GM21717 (cell line): ENCODE data around the gene DENND2C.
"Not testable (repeated sequence)": the region's sequence is repeated elsewhere in the genome, so short reads cannot be mapped to it uniquely, and the experiment has no call there.

ENCODE experiments used
- ATAC-seq: cut with Tn5 transposase; IDR thresholded peaks from one replicate; pipeline ENCODE4 v1.9.1; 2021; ENCODE audit warnings: mild to moderate bottlenecking, moderate library complexity; ENCODE audit not compliant: unreplicated experiment

DENND2C gene

GRCh38 chr1:114610546-114611245 lies 59.2 kb downstream of the DENND2C start:
- ATAC-seq, result no peak

GRCh38 chr1:114609826-114610225 lies 60.0 kb downstream of the DENND2C start:
- no peak for ATAC-seq

- no peak for ATAC-seq
These were observed 60.8 kb downstream of the DENND2C start for GRCh38 chr1:114609026-114609425.

- no peak for ATAC-seq
These were observed 62.6 kb downstream of the DENND2C start for GRCh38 chr1:114607223-114607622.

GRCh38 chr1:114597949-114598348 lies 71.9 kb downstream of the DENND2C start:
- ATAC-seq, result no peak

GRCh38 chr1:114595602-114596001 lies 74.2 kb downstream of the DENND2C start:
- no peak for ATAC-seq

GRCh38 chr1:114594046-114594445 lies 75.8 kb downstream of the DENND2C start:
- ATAC-seq, result no peak

- ATAC-seq, result no peak
These were observed 80.7 kb downstream of the DENND2C start for GRCh38 chr1:114589122-114589521.

GRCh38 chr1:114588196-114588689 lies 81.6 kb downstream of the DENND2C start:
- ATAC-seq, result no peak

GRCh38 chr1:114587203-114587991 lies 82.5 kb downstream of the DENND2C start:
- ATAC-seq, result no peak

GRCh38 chr1:114586513-114587047 lies 83.3 kb downstream of the DENND2C start:
- no peak for ATAC-seq

- no peak for ATAC-seq
These were observed 84.6 kb downstream of the DENND2C start for GRCh38 chr1:114585231-114585630.

- peak; percentile 99 for ATAC-seq
These were observed 88.2 kb downstream of the DENND2C start, which contains the start of gene BCAS2 for GRCh38 chr1:114581335-114582287. Gene BCAS2, minus strand, starts transcription at chr1:114581615. Its CDS starts 24 bp downstream, at chr1:114581591.

- ATAC-seq, result no peak
These were observed 95.5 kb downstream of the DENND2C start for GRCh38 chr1:114574365-114574764.

- no peak for ATAC-seq
These were observed 105.7 kb downstream of the DENND2C start for GRCh38 chr1:114564141-114564540.

GRCh38 chr1:114562978-114563510 lies 106.8 kb downstream of the DENND2C start:
- not testable (repeated sequence) for ATAC-seq

GRCh38 chr1:114561333-114561732 lies 108.5 kb downstream of the DENND2C start:
- no peak for ATAC-seq

GRCh38 chr1:114559356-114559755 lies 110.5 kb downstream of the DENND2C start:
- ATAC-seq, result peak; percentile 64

- no peak for ATAC-seq
These were observed 111.3 kb downstream of the DENND2C start for GRCh38 chr1:114558544-114558943.

- ATAC-seq, result no peak
These were observed 115.3 kb downstream of the DENND2C start for GRCh38 chr1:114554577-114554976.
